Femur (tissue), 1 donor: ENCODE results near the gene LAPTM4A.
A peak's percentile ranks its signal among the peaks of the same experiment; 100 is the strongest.
"Not testable (repeated sequence)": the region's sequence is repeated elsewhere in the genome, so short reads cannot be mapped to it uniquely, and the experiment has no call there.

Source experiments
- DNase-seq: peaks from one replicate; pipeline ENCODE4 v3.0.0-alpha.2; 2017

Gene LAPTM4A

DNA sequence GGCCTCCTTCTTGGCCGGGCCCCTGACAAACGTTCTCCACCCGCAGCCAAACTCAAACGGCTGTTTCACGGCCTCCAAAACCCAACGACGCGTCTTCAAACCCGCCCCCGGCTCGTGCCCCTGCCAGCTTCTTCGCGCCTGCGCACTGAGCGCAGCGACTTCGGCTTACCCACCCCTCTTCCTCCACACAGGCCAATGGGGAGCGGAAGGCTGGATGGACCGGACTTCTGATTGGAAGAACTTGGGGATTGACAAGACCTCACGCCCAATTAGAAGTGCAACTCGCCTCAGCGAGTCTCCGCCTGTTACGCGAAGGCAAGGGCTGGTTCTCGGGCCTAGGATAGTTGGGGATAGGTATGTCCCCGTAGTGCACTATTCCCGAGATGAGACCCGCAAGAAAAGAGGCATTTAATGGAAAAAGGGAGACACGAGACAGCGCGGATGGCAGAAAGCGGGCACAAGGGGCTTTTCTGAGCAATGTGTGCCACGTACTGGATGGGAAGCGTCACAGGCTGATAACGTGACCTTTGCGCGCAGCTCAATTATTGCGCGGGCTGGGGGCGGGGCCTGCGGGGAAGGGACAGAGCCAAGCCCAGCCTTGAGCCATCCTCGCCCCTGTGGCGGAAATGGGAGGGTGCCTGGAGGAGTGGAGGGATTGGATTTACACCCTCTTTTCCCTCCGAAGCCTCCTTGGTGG lies at the start of gene LAPTM4A:
LAPTM4A (minus strand) TSS at position 97 of the 697 bp plus-strand sequence. CDS start 108 bp downstream, outside the sequence.
- peak; percentile 100 for DNase-seq

DNA sequence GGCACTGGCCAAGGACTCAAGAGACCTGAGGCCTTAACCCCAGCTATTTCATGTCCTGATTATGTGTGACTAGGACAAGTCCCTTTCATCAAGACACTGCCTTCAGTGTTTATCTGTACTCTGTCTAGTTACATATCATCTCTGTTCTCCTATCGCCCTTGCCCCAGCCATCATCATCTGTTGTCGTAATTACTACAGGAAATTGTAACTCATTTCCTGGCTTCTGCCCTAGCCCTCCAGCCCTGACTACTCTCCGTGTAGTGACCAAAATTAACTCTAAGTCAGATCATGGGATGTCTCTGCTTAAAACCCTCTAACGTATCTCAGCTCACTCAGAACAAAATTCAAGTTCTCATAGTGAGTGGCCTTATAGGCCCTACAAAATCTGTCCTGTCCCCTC lies 49.3 kb upstream of the LAPTM4A start:
- no peak for DNase-seq

DNA sequence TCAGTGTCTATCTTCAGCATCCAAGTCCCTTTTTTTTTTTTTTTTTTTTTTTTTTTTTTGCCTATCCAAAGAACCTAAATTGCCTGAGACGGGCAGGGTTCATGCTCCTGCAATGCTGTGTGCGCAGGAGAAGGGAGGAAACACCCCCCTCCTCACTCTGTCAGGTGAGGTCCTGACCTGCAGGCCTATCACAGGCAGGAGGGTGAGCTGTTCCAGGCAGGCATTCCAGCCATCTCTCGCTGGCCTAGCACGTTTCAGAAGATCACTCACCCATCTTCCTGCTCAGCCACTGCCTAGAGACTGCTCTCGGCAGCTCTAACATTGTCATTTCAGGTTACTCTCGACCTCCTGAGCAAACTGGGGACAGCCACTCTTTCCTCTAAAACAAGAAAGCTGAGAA lies 48.4 kb upstream of the LAPTM4A start:
- DNase-seq, result no peak

DNA sequence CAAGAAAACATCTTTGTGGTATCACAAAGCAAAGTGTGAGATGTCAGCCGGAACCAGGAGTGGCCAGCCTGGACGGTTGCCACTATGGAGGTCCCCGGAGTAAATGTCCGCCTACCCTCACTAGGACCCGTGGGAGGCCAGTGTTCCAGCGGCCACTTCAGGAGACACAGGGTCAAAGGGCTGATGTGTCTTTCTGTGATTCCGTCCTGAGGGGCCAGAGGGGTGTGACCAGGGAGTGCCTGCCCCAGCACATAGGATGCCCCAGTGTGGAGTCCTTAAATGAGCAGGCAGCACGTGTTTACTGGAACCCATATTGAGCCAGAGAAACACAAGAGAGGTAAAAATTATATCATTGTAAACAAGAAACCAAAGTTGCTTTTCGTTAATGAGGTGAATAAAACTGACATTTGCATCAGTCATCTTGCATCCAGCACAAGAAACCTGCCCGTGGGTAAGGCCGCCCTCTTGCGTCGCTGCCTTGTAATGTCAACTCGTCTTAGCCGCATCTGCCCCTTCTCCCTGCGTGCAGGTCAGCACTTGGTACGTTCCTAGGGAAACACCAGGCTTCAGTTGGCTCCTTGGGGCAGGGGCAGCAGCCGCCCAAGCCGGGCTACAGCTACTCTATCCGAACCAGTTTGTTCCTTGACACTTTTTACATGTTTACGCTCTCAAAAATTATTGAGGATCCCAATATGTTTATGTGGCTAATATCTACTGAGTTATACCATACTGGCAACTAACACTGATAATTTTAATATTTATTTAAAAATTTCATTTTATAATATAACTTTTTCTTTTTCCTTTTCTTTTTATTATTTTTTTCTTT lies 46.7 kb upstream of the LAPTM4A start:
- peak; percentile 91 for DNase-seq

DNA sequence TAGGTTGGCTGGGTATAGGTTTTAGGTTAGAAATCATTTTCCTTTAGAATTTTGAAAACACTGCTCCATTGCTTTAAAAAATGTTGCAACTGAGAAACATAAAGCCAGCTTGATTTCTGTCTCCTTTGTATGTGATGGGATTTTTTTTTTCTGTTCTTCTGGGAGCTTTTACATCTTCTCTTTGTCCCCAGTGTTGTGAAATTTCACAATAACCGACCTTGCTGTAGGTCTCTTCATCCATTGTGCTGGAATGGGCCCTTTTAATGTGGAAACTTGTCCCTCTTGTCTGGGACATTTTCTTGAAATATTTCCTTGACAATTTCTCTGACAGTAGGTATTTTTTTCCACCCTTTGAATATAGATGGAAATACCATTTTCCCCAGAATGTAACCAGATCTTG lies 44.0 kb upstream of the LAPTM4A start:
- no peak for DNase-seq

DNA sequence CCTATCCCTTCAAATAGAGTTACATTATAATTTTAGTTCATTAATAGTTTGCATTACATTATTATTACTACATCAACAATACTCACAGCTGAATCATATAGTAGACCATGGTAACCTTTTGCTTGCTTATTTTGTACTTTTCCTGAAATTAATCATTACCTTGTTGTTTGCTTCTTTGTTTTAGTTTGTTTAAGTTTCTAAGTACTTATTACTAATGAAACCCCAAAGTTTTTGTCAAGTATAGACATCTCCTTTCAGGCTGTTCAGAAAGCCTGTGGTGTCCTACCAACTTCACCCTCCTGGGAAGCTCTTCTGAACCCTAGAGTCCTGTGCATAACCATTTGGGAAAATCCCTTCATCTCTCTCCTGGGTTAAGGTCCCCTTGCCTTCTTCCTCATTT lies 43.5 kb upstream of the LAPTM4A start:
- DNase-seq, result no peak

DNA sequence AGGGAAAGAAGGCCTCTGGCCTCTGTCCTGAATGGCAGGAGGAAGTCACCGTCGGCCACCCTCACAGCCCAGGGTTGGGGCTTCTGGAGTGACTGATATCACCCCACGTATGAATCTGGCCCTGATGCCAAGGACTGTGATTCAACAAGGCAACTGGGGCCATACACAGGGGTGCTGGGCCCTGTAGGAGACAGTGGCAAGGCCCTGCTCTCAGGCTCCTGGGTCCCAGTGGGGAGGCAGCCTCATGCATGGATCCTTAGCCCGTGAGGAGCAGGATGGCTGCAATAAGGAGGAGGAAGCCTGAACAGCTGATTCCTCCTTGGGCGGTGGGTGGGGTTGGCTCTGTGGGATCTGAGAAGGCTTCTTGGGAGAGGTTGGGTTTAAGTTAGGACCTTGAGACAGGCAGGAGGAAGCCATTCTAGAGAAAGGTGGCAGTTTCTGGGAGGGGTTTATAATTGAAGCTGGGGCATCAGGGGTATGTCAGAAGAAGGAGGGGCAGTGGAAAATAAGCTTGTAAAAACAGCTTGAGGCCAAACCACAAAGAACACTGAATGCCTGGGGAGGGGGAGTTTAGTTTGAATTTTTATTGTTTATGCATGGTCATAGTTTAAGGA lies 42.8 kb upstream of the LAPTM4A start:
- DNase-seq, result no peak

DNA sequence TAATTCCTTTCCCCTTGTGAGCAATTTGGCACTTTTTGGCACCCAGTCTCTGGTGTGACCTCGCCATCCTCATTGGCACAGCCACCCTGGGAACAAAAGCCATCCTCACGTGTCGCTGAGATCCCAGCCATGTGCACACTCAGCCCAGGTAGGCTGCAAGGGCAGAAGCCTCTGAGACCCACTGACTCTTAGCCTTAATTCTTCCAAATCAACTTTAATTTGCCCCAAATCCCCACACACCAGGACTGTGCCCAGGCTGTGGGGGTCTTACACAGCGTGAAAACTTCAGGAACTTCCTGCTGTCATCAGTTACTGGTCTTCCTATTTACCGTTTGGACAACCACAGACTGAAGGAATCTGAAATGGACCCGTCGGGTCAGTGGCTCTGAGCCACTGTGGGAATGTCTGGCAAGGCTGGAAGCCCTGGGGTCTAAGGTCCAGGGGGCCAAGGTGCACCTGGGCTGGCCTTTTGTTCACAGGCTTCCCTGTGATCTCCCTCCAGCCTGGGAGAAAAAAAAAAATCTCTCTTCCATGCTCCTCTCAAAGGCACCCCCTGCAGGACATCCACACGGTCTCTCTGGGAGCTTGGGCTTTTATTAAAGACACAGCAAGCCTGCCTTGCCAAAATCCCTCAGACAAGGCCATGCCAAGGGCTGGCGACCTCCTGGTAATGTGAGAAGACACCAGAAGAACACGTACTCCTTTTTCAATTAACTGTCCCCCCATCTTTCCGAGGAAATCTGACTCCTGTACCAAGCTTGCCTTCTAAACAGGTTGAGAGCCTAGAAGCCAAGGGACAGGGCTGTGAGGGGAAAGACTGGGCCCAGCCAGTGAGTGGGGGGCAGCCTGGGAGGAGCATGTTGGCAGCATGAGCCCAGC lies 42.1 kb upstream of the LAPTM4A start:
- DNase-seq, result peak; percentile 77

DNA sequence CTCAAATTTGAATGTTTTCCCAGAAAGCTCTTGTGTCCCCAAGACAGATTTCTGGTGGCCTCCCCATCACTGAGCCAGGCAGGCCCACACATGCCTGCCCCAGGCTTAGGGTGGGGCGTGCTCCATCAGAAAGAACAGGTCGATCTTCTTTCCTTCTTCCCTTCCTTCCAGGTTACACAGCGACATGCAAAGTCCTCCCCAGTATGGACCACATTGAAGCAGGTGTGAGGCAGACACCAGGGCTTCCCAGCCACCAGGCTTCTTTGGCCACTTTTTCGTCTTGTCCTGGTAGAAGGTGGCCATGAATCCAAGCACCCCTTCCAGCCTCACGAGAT lies 41.4 kb upstream of the LAPTM4A start:
- DNase-seq, result no peak

DNA sequence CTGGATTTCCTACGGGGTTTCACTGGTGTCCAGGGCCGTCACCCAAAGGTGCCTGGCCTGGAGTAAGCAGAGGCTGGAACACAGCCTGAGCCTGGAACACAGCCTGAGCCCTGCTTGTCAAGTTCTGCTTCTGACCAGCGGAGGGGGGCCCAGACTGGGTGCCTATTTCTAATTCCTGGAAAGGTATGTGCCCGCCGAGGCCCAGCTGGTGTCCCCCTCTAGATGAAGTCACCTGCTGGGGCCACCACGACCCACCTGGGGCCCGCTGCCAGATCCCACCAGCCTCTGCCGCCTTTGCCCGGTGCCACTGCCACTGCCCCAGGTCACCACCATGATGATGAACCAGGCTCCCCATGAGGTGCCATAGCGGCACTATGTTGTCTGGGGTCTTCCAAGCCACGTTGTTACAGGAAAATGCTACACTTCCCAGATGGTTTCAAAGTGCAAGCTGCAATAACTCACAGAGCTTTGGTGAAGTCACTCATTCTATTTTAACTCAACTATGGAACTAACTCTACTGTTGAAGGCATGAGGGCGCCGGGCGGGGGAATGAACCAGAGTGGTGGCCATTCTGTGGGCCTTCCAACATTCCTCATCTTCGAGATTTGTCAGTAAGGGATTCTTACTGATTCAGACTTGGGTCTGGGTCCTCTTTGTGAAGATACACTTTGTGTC lies 40.9 kb upstream of the LAPTM4A start:
- no peak for DNase-seq

DNA sequence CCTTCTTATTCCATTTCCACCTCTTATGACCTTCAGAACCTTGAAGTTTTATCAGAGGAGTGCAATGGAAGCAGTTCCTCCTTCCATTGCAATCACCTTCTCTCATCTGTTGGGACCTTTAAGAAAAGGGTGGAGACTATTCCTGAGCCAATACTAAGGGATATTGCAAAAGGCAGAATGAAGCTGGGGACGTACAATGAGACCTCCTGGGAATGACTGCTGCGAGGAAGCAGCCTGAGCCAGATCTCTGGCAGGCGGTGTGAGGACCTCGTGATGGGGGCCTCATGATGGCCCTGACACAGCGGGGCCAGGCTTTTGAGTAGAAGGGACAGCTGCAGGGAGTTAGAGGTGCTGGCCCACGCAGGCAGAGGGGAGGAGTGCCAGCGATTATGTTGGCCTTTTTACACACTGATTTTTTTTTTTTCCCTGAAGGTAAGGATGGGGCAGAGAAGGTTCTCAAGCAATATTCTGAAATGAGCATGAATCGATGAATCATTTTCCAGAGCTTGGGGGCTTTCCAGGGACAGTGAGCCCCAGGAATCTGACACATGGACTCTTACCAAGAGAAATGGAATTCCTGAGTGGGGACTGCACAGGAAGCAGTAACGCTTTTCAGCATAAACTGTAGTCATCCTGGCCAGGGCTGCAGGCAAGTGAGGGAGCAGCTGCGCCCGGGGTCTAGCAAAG lies 40.0 kb upstream of the LAPTM4A start:
- peak; percentile 86 for DNase-seq

DNA sequence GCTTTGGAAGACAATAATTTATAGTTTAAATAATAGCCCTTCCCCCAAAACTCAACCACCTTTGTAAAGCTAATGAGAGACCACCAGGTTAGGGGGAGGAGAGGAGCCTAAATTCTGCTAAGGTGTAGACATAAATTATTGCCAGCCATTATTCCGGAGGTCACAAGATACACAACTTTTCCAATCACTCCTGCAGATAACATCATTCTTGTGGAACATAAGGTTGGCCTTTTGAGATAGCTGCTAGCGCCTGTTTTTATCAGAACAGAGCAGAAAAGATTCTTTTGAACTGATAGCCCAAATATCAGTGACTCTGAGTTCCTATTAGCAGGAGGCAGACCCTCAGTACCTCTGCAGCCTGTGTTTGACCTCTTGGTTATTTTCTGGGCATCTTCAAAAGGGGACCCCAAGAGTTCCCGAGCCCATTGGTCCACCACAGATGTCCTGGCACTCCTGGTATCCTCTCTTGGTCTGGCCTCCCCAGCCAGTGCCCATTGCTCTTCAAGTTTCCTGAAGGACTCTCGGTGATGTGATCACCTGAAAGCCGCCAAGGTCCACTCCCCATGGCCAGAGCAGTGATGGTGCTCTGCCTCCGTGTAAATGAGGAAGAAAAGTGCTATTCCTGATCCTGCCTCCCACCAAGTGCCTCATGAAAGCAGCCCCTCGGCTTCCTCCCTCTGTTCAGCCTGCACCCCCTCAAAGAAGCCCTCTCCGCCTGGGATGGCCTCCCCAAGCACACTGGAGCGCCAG lies 38.5 kb upstream of the LAPTM4A start:
- no peak for DNase-seq

DNA sequence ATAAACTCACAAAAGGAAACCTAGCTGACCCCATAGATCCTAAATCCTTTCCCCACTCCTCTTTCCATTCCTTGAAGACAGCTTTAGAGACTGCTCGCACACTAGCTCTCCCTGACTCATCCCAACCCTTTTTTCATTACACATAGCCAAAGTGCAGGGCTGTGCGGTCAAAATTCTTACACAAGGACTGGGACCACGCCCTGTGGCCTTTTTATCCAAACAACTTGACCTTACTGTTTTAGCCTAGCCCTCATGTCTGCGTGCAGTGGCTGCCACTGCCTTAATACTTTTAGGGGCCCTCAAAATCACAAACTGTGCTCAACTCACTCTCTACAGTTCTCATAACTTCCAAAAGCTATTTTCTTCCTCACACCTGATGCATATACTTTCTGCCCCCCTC lies 34.5 kb upstream of the LAPTM4A start:
- DNase-seq, result not testable (repeated sequence)

DNA sequence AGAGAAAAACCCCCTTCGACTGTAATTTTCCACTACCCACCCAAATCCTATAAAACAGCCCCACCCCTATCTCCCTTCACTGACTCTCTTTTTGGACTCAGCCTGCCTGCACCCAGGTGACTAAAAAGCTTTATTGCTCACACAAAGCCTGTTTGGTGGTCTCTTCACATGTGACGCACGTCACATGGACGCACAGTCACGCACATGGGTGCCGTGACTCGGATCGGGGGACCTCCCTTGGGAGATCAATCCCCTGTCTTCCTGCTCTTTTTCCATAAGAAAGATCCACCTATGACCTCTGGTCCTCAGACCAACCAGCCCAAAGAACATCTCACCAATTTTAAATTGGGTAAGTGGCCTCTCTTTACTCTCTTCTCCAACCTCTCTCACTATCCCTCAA lies 31.4 kb upstream of the LAPTM4A start:
- DNase-seq, result not testable (repeated sequence)

DNA sequence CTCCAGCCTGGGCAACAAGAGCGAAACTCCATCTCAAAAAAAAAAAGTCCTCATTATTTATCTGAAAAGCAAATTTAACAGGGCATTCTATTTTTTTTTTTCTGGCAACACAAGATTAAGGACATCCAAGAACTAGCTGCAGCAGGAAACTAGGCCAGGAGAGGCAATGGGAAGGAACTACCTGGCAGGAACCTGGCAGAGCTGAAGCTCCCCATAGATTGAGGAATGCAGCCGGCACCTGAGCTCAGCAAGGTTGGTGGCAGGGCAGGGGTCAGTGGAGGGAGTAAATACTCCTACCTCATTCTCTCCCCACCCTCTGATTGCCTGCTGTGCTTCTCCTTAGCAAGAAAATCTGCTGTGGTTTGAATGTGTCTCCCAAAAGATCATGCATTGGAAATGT lies 30.4 kb upstream of the LAPTM4A start:
- no peak for DNase-seq

DNA sequence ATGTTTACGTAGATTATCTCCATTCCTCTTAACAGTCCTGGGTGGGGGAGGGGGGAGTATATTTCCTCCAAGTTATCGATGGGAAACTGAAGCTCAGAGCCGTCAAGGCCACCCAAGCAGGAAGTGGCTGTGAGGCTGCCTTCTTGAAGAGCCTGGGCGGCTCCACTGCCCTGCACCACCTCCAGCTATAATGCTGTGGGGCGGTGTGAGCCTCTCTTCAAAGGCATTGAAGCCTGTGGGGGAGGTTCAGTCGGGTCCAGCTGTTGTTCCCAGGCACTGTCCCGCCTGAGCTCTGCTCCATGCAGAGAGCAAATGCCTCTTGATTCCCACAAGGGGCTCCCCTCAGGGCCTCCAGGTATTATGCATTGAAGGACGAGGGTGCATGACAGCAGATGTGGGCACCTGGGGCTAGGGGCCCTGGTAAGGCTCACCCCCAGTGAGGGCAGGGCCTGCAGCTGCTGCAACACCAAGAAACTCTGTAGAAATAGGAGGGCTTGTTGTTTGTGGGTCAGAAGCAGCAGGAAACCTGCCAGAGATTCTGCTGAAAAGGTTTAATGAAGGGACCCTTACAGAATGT lies 29.5 kb upstream of the LAPTM4A start:
- no peak for DNase-seq

DNA sequence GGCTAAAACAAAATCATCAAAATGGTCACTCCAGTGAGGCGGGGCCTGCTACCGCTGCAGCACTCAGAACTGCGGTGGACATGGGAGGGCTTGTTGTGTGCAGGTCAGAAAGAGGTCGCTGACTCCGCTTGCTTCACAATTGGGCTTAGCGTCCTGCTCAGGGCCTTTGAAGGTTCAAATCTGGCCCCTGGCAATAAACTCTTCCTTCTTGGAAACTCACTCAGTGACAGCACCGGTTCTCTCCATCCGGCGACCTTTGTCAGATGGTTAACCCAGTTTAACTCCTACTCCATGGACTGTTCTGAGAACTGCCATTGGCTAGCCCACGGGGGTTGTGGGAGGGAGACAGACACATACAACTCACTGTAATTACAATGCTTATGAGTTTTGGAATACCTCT lies 29.0 kb upstream of the LAPTM4A start:
- no peak for DNase-seq

DNA sequence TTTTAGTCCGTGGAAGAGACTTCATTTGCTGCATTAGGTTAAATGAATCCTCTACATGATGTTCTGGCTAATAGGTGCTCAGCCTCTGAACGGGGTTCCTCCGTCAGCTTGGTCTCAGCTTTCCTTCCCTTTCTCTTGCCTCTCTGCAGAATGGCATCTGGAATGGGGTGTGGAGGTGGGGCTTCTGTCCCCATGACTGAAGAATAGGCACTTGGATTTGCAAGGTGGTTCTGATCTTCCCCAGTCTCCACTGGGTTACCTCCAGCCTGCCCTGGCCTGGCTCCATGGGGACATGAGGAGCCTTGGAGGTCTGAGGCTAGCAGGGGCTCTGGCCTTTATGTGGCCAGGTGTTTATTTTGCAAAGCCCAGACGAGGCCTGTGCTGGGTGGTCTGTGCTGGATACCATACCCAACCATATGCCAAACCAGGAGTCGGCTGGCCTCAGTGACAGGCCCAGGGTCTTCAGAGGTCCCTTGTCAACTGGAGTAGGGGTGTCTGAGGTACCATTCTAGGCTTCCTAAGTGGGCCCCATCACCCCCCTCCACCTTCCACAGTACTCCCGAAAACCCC lies 28.2 kb upstream of the LAPTM4A start:
- DNase-seq, result no peak

DNA sequence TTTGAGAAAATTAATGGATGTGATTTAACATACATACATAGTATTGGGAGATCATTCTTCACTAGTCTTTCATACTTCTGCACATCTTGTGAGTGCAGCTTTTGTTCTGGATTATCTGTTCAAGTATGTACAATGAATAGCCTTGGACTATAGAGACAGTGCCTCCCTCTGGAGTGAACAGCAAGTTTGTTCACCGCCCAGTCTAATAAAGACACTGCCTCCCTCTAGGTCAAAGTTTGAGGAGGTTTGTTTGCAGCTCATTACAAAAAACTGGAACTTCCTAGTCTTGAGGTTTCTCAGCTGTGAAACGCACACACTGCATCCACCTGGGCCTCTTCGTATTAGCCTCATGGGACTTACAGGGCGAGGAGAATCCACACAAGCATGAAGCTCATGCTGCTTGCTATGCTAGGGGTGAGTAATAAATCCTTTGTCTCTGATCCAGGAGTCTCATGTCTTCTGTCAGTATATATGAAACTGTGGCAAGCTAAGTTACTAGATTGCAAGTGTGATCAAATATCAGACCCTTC lies 26.0 kb upstream of the LAPTM4A start:
- no peak for DNase-seq

DNA sequence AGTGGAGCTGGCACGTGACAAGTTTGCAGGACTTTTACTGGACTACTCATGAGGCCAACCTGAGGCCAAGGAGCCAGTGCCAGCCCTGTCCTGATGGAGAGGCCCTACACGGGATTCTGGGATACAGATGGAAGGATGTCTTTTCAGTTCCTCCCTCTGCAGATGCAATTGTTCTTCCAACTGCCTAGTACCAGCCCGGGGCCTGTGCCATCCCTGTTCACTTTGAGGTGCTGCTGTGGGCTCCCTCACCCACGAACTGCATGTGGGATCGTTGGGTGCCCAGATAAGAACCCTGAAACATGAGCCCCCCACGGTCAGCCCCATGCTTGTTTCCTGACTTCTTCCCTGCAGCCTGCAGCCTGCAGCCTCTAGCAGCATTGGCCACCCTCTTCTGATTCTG lies 25.3 kb upstream of the LAPTM4A start:
- DNase-seq, result no peak
